ENCODE results near the gene EPS15. TPM values are rescaled to one million over a fixed set of nuclear protein-coding genes. Genes with fewer than 3 reads are reported as not detected.

Gene EPS15
- total and polyA plus RNA-seq, 10 of the 15 experiments (the other 5 are each of a cell fraction or from before 2014, with no cell fraction given), result 24.7 to 87.8 (median 56.3) TPM

DNA sequence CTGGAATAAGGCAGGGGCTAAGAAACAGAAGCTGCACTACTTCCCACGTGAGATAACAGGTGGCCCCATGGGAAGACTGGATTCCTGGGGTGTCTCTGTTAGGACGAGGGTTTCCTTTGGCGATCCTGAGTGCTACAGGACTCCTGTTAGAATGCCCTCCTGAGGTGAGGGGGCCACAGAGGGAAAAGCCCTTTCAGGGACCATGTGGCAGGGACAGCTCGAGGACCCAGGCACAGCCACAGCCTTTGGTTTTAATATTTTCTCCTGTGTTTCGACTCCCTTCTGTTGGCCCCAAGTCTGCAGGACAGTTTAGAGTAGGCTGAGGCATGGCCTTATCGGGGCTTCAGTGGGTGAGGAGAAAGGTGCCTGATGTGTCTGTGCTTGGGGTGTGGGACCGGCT is 201.3 kb downstream of the EPS15 start (continued):
- TF ChIP-seq, protein P1, sequence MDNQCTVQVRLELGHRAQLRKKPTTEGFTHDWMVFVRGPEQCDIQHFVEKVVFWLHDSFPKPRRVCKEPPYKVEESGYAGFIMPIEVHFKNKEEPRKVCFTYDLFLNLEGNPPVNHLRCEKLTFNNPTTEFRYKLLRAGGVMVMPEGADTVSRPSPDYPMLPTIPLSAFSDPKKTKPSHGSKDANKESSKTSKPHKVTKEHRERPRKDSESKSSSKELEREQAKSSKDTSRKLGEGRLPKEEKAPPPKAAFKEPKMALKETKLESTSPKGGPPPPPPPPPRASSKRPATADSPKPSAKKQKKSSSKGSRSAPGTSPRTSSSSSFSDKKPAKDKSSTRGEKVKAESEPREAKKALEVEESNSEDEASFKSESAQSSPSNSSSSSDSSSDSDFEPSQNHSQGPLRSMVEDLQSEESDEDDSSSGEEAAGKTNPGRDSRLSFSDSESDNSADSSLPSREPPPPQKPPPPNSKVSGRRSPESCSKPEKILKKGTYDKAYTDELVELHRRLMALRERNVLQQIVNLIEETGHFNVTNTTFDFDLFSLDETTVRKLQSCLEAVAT (IDR thresholded peaks at IDR 0.05), result no peak
- TF ChIP-seq BCL11A (IDR thresholded peaks at IDR 0.05; ENCODE audit: low read depth, low read length), result no peak

DNA sequence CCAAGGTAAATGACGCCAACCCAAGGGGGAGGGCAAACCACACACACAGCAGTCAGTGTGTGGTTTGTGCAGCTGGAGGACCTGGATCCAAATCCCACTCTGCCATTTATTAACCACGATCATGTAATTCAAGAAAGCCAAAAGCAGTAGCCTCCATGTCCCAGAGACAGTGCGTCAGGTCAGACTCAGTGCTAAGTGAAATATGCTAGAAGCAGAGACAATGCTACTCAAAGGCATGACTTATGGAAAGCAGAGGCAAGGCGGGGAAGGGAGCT is 202.3 kb downstream of the EPS15 start:
- ChIA-PET POLR2A (no interaction called here), CTCF (interaction anchor here (1.3 kb wide), 1 partner anchor 20 kb away, joined by 4 read pairs; no protein-coding TSS in a partner anchor), SMC1A (ENCODE audit: uncharacterized antibody, unreplicated experiment) (no interaction called here), RAD21 (ENCODE audit: unreplicated experiment) (no interaction called here)
- FAIRE-seq (no peak), ATAC-seq (no peak), DNase-seq (ENCODE audit: low read depth, low spot score) (no peak)
- 27% methylated on average over 4 of the region's 4 CpGs for WGBS (ENCODE audit: insufficient coverage, insufficient replicate concordance, low lambda C conversion rate, missing lambda C conversion rate)
- H3K9ac ChIP-seq (ENCODE audit: control insufficient read depth, insufficient read depth, low read length), result no peak overlapping the region
- no peaks in the 10 kb centered on the region for H4K20me1 ChIP-seq (ENCODE audit: control insufficient read depth, insufficient read depth)
- H3K27ac ChIP-seq (ENCODE audit: control insufficient read depth, insufficient read depth), result no peak overlapping the region
- H3K9me3 ChIP-seq (replicated peaks; ENCODE audit: control insufficient read depth, insufficient read depth, low read length), result no peaks in the 10 kb centered on the region
- H2AFZ ChIP-seq (ENCODE audit: control insufficient read depth, low read depth, low read length), result no peak overlapping the region
- H3K36me3 ChIP-seq (ENCODE audit: control insufficient read depth in 2 of 2, insufficient read depth in 2 of 2, low read length in 1 of 2), result no peaks in the 10 kb centered on the region; a peak in 1 of 4 replicates
- TF ChIP-seq NR2C1 (IDR thresholded peaks at IDR 0.05), result no peak
- TF ChIP-seq FOXM1 (IDR thresholded peaks at IDR 0.05; ENCODE audit: low read depth, low read length), result no peak
- TF ChIP-seq ZNF622 (IDR thresholded peaks at IDR 0.05), result no peak
- TF ChIP-seq, protein P2, sequence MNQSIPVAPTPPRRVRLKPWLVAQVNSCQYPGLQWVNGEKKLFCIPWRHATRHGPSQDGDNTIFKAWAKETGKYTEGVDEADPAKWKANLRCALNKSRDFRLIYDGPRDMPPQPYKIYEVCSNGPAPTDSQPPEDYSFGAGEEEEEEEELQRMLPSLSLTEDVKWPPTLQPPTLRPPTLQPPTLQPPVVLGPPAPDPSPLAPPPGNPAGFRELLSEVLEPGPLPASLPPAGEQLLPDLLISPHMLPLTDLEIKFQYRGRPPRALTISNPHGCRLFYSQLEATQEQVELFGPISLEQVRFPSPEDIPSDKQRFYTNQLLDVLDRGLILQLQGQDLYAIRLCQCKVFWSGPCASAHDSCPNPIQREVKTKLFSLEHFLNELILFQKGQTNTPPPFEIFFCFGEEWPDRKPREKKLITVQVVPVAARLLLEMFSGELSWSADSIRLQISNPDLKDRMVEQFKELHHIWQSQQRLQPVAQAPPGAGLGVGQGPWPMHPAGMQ (IDR thresholded peaks at IDR 0.05; ENCODE audit: borderline replicate concordance), result no peak
- H3K4me1 ChIP-seq (ENCODE audit: control insufficient read depth, insufficient read depth, low read length), result no peaks in the 10 kb centered on the region
- in situ Hi-C loops (cut with MboI), result no loop called here
- H3K4me2 ChIP-seq (ENCODE audit: control insufficient read depth, insufficient read depth), result no peak overlapping the region
- intact Hi-C loops (cut with micrococcal nuclease; ENCODE audit: unreplicated experiment), result no loop called here
- no peak overlapping the region for H3K4me3 ChIP-seq
- H3K27me3 ChIP-seq (replicated peaks in 1 of 2; ENCODE audit: control insufficient read depth in 2 of 2, insufficient read depth in 2 of 2, low read length in 1 of 2), result no peaks in the 10 kb centered on the region
- no TSS peak for BruUV-seq (replicated peaks)
- no peaks in the 10 kb centered on the region for H3K79me2 ChIP-seq (ENCODE audit: control insufficient read depth, insufficient read depth, low read length)
